ENCODE measurements around the gene BRD7.

DNA sequence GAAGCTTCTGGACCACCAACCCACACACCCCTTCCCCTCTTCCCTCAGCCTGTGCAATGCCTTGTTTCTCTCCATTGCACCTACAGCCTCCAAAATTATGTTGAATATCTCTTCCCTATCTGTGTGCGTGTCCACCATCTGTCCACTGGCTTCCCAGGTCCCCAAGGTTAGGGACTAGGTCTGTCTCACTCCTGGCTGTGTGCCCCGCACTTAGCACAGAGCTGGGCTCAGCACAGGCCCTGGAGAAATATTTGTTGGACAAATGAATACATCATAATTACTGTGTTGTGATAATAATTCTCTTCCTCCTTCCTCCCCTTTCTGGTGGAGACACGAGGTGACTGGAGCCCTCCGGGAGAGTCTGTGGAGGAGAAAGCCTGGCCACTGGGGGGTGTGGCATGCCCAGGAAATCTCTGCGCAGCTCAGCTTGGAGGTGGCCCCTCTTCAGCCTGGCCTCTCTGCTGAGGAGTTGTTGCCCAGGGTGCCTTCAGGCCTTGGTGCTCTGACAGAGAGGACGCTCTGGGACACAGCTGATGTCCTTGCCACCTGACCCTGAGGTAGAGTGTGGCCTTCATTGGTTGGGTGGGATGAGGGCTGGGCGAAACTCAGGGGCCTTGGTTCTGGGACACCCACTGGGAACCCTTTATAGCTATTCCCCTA, 3.3 kb upstream of the BRD7 start:
- TF ChIP-seq SMC3 (IDR thresholded peaks at IDR 0.05) (no peak), FOXS1 (CRISPR knock-in tag; IDR thresholded peaks at IDR 0.05) (no peak), TP53 (CRISPR knock-in tag; IDR thresholded peaks at IDR 0.05) (no peak), RARB (CRISPR knock-in tag; IDR thresholded peaks at IDR 0.05) (no peak), POLR2A (IDR thresholded peaks at IDR 0.05; ENCODE audit: low read length) (no peak), JUNB (IDR thresholded peaks at IDR 0.05) (no peak)
- TF ChIP-seq, protein P1, sequence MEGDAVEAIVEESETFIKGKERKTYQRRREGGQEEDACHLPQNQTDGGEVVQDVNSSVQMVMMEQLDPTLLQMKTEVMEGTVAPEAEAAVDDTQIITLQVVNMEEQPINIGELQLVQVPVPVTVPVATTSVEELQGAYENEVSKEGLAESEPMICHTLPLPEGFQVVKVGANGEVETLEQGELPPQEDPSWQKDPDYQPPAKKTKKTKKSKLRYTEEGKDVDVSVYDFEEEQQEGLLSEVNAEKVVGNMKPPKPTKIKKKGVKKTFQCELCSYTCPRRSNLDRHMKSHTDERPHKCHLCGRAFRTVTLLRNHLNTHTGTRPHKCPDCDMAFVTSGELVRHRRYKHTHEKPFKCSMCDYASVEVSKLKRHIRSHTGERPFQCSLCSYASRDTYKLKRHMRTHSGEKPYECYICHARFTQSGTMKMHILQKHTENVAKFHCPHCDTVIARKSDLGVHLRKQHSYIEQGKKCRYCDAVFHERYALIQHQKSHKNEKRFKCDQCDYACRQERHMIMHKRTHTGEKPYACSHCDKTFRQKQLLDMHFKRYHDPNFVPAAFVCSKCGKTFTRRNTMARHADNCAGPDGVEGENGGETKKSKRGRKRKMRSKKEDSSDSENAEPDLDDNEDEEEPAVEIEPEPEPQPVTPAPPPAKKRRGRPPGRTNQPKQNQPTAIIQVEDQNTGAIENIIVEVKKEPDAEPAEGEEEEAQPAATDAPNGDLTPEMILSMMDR (IDR thresholded peaks at IDR 0.05): no peak

Measured in A549 (cell line).